Left ventricle myocardium inferior (tissue), 1 donor: ENCODE data around the gene ZRANB2. TPM values are rescaled to one million over a fixed set of nuclear protein-coding genes. Genes with fewer than 3 reads are reported as not detected.
A peak's percentile ranks its signal among the peaks of the same experiment; 100 is the strongest.

Experiments
- DNase-seq: peaks from one replicate; pipeline ENCODE4 v3.0.0-alpha.2; 2020
- H3K27ac ChIP-seq: fragments of 200-600 bp; replicated peaks from 2 replicates; pipeline ENCODE4 v1.8.0; 2021
- H3K27me3 ChIP-seq: fragments of 200-600 bp; 2 replicates; pipeline ENCODE4 v1.8.0; 2021; ENCODE audit warnings: low read depth
- H3K36me3 ChIP-seq: fragments of 200-600 bp; 2 replicates; pipeline ENCODE4 v1.8.0; 2021
- H3K4me1 ChIP-seq: fragments of 200-600 bp; 2 replicates; pipeline ENCODE4 v1.8.0; 2021
- H3K4me3 ChIP-seq: fragments of 200-600 bp; 2 replicates; pipeline ENCODE4 v1.8.0; 2021; ENCODE audit warnings: mild to moderate bottlenecking, moderate library complexity
- H3K9me3 ChIP-seq: fragments of 200-600 bp; replicated peaks from 2 replicates; pipeline ENCODE4 v1.8.0; 2021
- intact Hi-C: fragments of 100-400 bp; cut with micrococcal nuclease; formaldehyde crosslinking; loops from one replicate; pipeline ENCODE4 v1.11.0; 2022
- microRNA-seq: library from miRNA; unstranded; fragments of <30 nt; microRNA quantifications from one replicate; pipeline ENCODE4 v1.2.0, GENCODE V29; 2020
- total RNA-seq: library from RNA; stranded (reverse); fragmentation: NEBNext Ultra II Directional; extraction: Animal tissue kit (Norgen Biotek cat#: 25700); gene quantifications from one replicate; pipeline ENCODE4 v1.2.1, GENCODE V29; 2021
- TF ChIP-seq, protein P1 (sequence below): fragments of 200-600 bp; IDR thresholded peaks from 2 replicates; pipeline ENCODE4 v1.8.0; 2021; ENCODE audit warnings: antibody characterized with exemption, mild to moderate bottlenecking, borderline replicate concordance
- donor health status: DM: no; HTN: yes; CAD: no; lungs with severe emphysema.

Gene ZRANB2
- total RNA-seq, 1 donor from 2014 or later = 58.5 TPM

DNA sequence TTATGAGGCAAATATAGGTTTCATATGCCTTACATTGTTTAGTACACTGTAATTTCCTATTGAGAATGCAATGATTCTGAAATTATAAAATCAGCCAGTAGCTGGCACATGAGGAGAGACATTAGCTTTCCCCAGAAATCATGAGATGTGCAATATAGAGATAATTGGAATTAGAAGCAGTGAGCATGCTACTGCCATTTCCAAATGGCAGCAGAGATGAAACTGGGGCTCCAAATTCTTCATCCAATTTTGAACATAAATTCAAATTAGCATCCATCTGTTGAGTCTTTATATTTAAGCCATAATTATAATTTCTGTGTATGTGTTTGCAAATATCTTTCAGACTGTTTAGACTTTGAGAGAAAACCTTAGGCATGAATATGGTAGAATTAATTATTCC, 62.0 kb downstream of the ZRANB2 start:
- no peaks in the 10 kb centered on the region for H3K36me3 ChIP-seq
- H3K27me3 ChIP-seq = no peaks in the 10 kb centered on the region
- H3K9me3 ChIP-seq = no peaks in the 10 kb centered on the region
- no peak for DNase-seq
- H3K27ac ChIP-seq = no peak overlapping the region
- TF ChIP-seq, protein P1, sequence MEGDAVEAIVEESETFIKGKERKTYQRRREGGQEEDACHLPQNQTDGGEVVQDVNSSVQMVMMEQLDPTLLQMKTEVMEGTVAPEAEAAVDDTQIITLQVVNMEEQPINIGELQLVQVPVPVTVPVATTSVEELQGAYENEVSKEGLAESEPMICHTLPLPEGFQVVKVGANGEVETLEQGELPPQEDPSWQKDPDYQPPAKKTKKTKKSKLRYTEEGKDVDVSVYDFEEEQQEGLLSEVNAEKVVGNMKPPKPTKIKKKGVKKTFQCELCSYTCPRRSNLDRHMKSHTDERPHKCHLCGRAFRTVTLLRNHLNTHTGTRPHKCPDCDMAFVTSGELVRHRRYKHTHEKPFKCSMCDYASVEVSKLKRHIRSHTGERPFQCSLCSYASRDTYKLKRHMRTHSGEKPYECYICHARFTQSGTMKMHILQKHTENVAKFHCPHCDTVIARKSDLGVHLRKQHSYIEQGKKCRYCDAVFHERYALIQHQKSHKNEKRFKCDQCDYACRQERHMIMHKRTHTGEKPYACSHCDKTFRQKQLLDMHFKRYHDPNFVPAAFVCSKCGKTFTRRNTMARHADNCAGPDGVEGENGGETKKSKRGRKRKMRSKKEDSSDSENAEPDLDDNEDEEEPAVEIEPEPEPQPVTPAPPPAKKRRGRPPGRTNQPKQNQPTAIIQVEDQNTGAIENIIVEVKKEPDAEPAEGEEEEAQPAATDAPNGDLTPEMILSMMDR = no peak
- intact Hi-C loops = no loop called here
- no peaks in the 10 kb centered on the region for H3K4me1 ChIP-seq
- H3K4me3 ChIP-seq = no peak overlapping the region

DNA sequence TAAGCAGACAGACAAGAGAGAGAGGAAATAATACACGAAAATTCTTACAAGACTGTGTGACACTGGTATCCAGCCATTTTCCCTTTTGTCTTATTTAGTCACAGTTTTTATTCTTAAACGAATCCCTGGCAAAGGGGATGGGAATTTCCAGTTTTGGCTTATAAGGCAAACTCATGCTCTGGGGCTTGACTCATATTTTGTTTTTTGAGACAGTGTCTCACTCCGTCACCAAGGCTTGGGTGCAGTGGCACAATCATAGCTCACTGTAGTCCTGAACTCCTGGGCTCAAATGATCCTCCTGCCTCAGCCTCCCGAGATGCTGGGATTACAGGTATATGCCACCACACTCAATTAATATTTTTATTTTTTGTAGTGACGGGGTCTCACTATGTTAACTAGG, 65.1 kb downstream of the ZRANB2 start:
- no peaks in the 10 kb centered on the region for H3K36me3 ChIP-seq
- no peak overlapping the region for H3K27ac ChIP-seq
- TF ChIP-seq, protein P1 = no peak
- intact Hi-C loops = no loop called here
- no peaks in the 10 kb centered on the region for H3K9me3 ChIP-seq
- no peaks in the 10 kb centered on the region for H3K4me1 ChIP-seq
- no peaks in the 10 kb centered on the region for H3K27me3 ChIP-seq
- H3K4me3 ChIP-seq = no peak overlapping the region
- DNase-seq = no peak

DNA sequence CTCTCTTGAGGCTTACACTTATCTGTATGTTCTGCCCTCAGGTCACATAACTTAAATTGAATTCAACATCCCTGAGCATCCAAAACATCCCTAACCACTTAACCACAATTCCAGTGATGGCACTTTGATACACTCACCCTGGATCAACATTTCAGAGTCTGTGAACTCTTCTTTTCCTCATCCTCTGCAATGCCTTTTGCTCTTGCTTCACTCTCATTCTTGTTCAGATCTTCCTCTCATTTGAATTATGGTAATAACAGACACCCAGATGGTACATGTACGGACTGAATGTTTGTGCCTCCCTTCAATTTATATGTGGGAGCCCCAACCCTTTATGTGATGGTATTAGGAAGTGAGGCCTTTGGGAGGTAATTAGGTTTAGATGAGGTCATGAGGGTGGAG, 66.7 kb downstream of the ZRANB2 start:
- intact Hi-C loops = no loop called here
- TF ChIP-seq, protein P1 = no peak
- Histone ChIP-seq H3K36me3 (no peaks in the 10 kb centered on the region), H3K9me3 (no peaks in the 10 kb centered on the region), H3K27me3 (no peaks in the 10 kb centered on the region), H3K27ac (no peak overlapping the region), H3K4me3 (no peak overlapping the region), H3K4me1 (no peaks in the 10 kb centered on the region)
- no peak for DNase-seq

Small RNA genes within 50 kb of the gene (microRNA-seq; reads per million reads assigned to microRNA genes)
- gene MIR186 = 477 reads per million, percentile 74 among the genes with 10 or more reads in this experiment

Other genes starting within 250 kb of the ZRANB2 start
- 2.6 TPM for gene PTGER3, start 33.2 kb downstream of the ZRANB2 start, total RNA-seq